Natural killer cell (primary cell): ENCODE data around the gene TTC28. TPM values are rescaled to one million over a fixed set of nuclear protein-coding genes. Genes with fewer than 3 reads are reported as not detected.

Experiments
- ATAC-seq, 3 donors: fragments of 150-1000 bp in 2 of 3; fragments of 200-7000 bp in 1 of 3; cut with Tn5 transposase; 1 replicate in 1 of 3; 2 replicates in 2 of 3; pipeline ENCODE4 v1.10.0; 2021; ENCODE audit warnings: mild to moderate bottlenecking in 2 of 3, moderate library complexity in 2 of 3
- DNase-seq, 2 donors: peaks; one replicate each; pipeline versions ENCODE4 v3.0.0 to v3.0.0-alpha.2; 2013 to 2021; ENCODE audit warnings: mixed read lengths in 1 of 2
- H3K27ac ChIP-seq: one replicate; pipeline ENCODE4 v1.5.1; 2013; ENCODE audit warnings: mild to moderate bottlenecking, low read length
- H3K27me3 ChIP-seq: one replicate; pipeline ENCODE4 v1.6.1; 2013; ENCODE audit warnings: low read length; ENCODE audit not compliant: control insufficient read depth, insufficient read depth
- H3K36me3 ChIP-seq: one replicate; pipeline ENCODE4 v1.6.1; 2013; ENCODE audit warnings: low read length; ENCODE audit not compliant: control insufficient read depth, insufficient read depth
- H3K4me1 ChIP-seq: one replicate; pipeline ENCODE4 v1.6.1; 2013; ENCODE audit warnings: low read length; ENCODE audit not compliant: control insufficient read depth, insufficient read depth
- H3K4me3 ChIP-seq: one replicate; pipeline ENCODE4 v1.5.1; 2013; ENCODE audit warnings: low read length
- H3K9me3 ChIP-seq: one replicate; pipeline ENCODE4 v1.6.1; 2013; ENCODE audit warnings: low read length; ENCODE audit not compliant: control insufficient read depth, insufficient read depth
- H3K27ac Mint-ChIP-seq, 2 donors: one replicate each; pipeline ENCODE4 v1.8.0; 2022; ENCODE audit warnings: mild to moderate bottlenecking in 2 of 2, mixed read lengths in 2 of 2, moderate library complexity in 1 of 2
- H3K27me3 Mint-ChIP-seq, 2 donors: one replicate each; pipeline ENCODE4 v1.8.0; 2022; ENCODE audit warnings: low read depth in 2 of 2, mixed read lengths in 2 of 2
- H3K36me3 Mint-ChIP-seq: one replicate; pipeline ENCODE4 v1.8.0; 2022; ENCODE audit warnings: mixed read lengths
- H3K4me1 Mint-ChIP-seq, 2 donors: one replicate each; pipeline ENCODE4 v1.8.0; 2022; ENCODE audit warnings: mixed read lengths in 2 of 2
- H3K4me3 Mint-ChIP-seq: one replicate; pipeline ENCODE4 v1.8.0; 2022; ENCODE audit warnings: mild to moderate bottlenecking, moderate library complexity, mixed read lengths
- H3K9me3 Mint-ChIP-seq, 2 donors: one replicate each; pipeline ENCODE4 v1.8.0; 2022; ENCODE audit warnings: mixed read lengths in 2 of 2
- CTCF ChIP-seq: fragments of 200-600 bp; IDR thresholded peaks from one replicate; pipeline ENCODE4 v1.8.0; 2022; ENCODE audit warnings: antibody characterized with exemption
- WGBS: methylation state at CpG from one replicate; pipeline ENCODE4 v1.1.7; 2013; ENCODE audit warnings: missing lambda C conversion rate; ENCODE audit not compliant: insufficient coverage; 5-methylcytosine and 5-hydroxymethylcytosine counted together
- intact Hi-C: fragments of 100-400 bp; cut with micrococcal nuclease; formaldehyde crosslinking; loops from one replicate; pipeline ENCODE4 v1.14.2; 2022
- total RNA-seq, 4 donors: library from RNA; stranded (reverse); fragments of 120-200 nt in 1 of 4; gene quantifications; one replicate each; pipeline versions ENCODE4 v1.2.3 to v1.2.4, GENCODE V29; 2013 to 2022

TTC28 gene
- total RNA-seq, 3 donors from 2014 or later (not counting 1 experiment from before 2014, with no cell fraction given), result 4.1 to 10.0 (median 8.6) TPM

- no peaks in the 10 kb centered on the region for H3K9me3 ChIP-seq
- Mint-ChIP-seq H3K27ac (no peak overlapping the region), H3K27me3 (no peaks in the 10 kb centered on the region), H3K9me3 (no peaks in the 10 kb centered on the region), H3K4me1 (peaks cover 5 to 9% of the 10 kb centered on the region in 2 donors), H3K36me3 (no peaks in the 10 kb centered on the region), H3K4me3 (no peak overlapping the region)
- 92% methylated on average over 3 of the region's 3 CpGs for WGBS
- intact Hi-C loops, result no loop called here
- no peak overlapping the region for H3K4me3 ChIP-seq
- H3K27ac ChIP-seq, result no peak overlapping the region
- H3K27me3 ChIP-seq, result no peaks in the 10 kb centered on the region
- no peaks in the 10 kb centered on the region for H3K4me1 ChIP-seq
- no peak for DNase-seq
- no peaks in the 10 kb centered on the region for H3K36me3 ChIP-seq
- no peak for TF ChIP-seq CTCF
- no peak for ATAC-seq
Observed at GRCh38 chr22:27930331-27931060, 749.1 kb downstream of the TTC28 start.

Other genes with a start within 250 kb of the TTC28 start
- 10 to 100 TPM; 10.4 to 11.8 (median 11.4) TPM for gene CHEK2, start 62.0 kb upstream of the TTC28 start, total RNA-seq
- 10 to 100 TPM; 11.4 to 13.6 (median 12.3) TPM for gene HSCB, start 62.2 kb upstream of the TTC28 start, total RNA-seq
- 10 to 100 TPM; 26.3 to 26.9 (median 26.6) TPM for gene CCDC117, start 92.9 kb upstream of the TTC28 start, total RNA-seq
- 100 to 1,000 TPM; 221 to 240 (median 224) TPM for gene XBP1, start 120.7 kb upstream of the TTC28 start, total RNA-seq
- gene ZNRF3, start 203.7 kb upstream of the TTC28 start, total RNA-seq, result under 1 TPM; 0.23 to 0.34 (median 0.33) TPM